ENCODE results near the gene G3BP2.
A peak's percentile ranks its signal among the peaks of the same experiment; 100 is the strongest.

G3BP2 gene

GRCh38 chr4:75637176-75637575 lies 36.0 kb downstream of the G3BP2 start:
- no peak for DNase-seq

GRCh38 chr4:75634951-75635350 lies 38.3 kb downstream of the G3BP2 start:
- DNase-seq = no peak

GRCh38 chr4:75634281-75634680 lies 38.9 kb downstream of the G3BP2 start:
- DNase-seq = no peak

- no peak for DNase-seq
Measured at GRCh38 chr4:75633846-75634245, 39.4 kb downstream of the G3BP2 start.

- no peak for DNase-seq
Measured at GRCh38 chr4:75630937-75631329, 42.3 kb downstream of the G3BP2 start.

DNA sequence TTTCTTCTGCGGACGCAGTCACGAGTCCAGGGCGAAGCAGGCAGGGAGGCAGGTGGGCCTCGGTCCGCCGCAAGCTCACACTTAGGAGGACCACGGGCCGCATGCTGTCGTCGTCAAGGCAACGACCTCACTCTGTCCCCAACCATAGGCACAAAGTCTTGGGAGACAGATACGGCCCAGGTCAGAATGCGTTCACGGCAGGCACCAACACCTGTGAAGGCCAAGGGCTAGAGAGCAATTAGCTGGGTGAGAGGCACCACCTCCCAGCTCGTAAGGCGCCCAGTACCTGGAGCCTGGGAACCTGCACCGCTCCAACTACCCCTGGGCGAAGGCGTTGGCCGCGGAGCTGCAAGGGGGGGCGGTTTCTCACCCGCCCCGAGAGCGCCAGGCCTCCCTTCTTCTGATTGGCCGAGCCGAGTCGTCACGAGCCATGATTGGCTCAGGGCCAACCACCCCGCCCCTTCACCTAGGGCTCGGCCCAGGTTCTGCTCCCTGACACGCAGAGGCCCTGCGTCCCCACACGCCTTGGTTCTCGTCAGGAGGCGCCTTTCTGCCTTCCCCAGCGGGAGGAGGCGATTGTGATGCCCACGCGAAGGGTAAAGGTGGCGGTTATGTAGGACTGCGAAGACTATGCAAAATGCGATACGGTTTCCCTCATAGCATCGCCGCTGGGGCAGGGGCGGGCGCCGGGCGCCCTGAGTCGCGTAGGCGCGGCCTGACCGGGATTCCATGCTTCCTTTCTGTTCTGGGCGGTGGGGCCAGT lies 42.9 kb downstream of the G3BP2 start, which contains the start of gene CDKL2:
Gene CDKL2, minus strand, starts transcription at position 355 of the 763 bp plus-strand sequence. CDS start 4,540 bp downstream, outside the sequence.
- DNase-seq = peak; percentile 89 to 90

DNA sequence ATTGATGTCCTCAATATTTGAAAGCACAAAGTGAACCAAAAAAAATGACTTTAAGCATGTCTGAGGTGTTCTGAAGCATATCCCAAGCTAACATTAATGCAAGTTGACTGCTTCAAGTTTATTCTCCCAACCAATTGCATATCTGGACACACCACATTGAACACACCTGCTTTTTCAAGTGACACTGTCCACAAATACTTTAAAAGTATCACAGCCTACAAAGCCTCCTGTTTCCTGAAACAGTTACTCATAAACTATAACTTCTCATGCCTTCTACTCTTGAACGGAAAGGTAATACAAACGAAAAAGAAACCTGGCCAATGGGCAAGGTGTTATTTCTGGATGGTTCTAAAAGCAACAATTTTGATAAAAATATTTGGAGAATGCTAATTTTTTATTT lies 44.0 kb downstream of the G3BP2 start:
- DNase-seq = no peak

DNA sequence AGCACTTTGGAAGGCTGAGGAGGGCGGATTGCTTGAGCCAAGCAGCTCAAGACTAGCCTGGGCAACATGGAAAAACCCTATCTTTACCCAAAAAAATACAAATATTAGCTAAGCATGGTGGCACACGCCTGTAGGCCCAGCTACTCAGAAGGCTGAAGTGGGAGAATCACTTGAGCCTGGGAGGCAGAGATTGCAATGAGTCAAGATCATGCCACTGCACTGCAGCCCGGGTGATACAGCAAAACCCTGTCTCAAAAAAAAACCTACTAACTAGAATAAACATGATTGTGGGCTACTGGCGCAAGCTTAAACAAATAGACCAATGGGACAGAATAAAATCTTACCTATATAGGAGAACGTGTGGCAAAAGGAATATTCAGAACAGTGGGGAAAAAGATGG lies 50.2 kb downstream of the G3BP2 start:
- no peak for DNase-seq

GRCh38 chr4:75621715-75622114 lies 51.5 kb downstream of the G3BP2 start:
- no peak for DNase-seq

DNA sequence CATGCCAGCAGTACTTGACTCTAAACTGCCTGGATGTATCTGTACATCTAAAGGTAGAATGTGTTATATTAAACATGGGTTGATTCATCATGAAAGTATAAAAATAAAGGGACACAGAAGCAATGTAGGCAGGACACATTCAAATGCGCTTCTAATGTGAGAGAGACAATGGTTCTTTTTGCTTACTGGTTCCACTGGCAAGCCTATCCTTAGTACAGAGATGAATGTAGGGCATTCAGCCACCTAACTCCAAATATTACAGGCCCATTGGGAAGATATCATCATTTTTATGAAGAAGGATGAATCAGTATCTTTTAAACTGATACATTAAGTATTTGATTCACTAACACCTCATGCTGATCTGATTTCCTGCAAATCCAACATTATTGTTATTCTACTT lies 60.9 kb downstream of the G3BP2 start:
- no peak for DNase-seq

DNA sequence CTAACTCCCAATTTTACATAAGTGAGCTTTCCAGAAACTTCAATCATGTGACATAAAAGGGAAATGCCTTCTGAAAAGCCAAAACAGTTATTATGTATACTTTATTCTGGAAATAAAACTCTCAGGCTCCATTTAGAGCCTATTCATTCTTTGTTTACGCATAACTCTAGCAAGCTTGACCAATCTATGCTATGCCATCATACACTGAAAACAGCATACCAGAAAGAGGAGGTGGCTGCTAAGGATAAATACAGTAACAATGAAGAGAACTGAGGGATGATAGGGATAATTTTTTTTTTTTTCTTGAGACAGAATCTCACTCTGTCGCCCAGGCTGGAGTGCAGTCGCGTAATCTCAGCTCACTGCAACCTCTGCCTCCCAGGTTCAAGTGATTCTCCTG lies 67.3 kb downstream of the G3BP2 start:
- no peak for DNase-seq

DNA sequence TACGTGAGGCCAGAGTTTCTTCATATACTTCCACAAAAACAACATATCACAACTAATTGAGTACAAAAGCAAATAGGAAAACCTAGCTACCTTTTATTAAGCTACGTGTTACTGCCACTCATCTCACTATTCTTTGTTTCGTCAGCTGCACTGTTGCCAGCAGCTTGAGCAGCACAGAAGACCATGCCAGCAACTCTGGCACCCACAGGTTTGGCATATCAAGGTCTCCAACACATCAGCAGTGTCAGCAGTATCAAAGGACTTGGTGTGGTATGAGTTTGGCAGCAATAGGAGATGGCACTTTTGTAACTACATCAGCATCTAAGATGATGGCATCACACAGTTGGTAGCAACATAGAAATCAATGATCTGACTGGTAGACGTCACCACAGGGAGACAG lies 73.6 kb downstream of the G3BP2 start:
- no peak for DNase-seq

GRCh38 chr4:75598390-75598789 lies 74.8 kb downstream of the G3BP2 start:
- DNase-seq = no peak

- DNase-seq = no peak
Measured at GRCh38 chr4:75596061-75596460, 77.2 kb downstream of the G3BP2 start.

DNA sequence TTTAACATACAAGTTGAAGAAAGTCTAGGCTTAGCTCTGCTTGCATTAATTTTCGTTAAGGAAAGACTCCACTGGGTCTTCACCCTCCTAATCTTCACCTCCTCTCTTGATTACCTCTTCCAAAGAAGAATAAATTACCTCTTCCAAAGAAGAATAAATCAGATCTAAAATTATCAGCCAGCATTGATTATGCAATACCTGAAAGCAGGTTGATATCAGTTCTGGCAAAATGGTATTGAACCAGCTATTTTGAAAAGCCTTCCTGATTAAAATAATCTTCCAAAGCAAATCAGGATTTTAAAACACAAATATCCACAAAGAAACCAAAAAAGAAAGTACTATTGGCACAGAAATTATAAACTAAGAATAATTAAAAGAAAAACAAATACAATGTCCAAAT lies 79.8 kb downstream of the G3BP2 start:
- no peak for DNase-seq

Data from activated CD4-positive, alpha-beta T cell treated with anti-CD3 and anti-CD28 coated beads, Interleukin-2, amount 50 U/mL, for 4 hours (primary cell).